Ovary (tissue), 9 donors: Measurements from ENCODE around the gene LHX3. TPM values are rescaled to one million over a fixed set of nuclear protein-coding genes. Genes with fewer than 3 reads are reported as not detected.

Experiments used
- DNase-seq, 5 donors: peaks; one replicate each; pipeline ENCODE4 v3.0.0-alpha.2; 2019 to 2020
- H3K27ac ChIP-seq, 2 donors: fragments of 200-600 bp; one replicate each; pipeline versions ENCODE4 v1.5.1 to v1.8.0; 2019 to 2022
- H3K27me3 ChIP-seq: fragments of 200-600 bp; one replicate; pipeline ENCODE4 v1.8.0; 2022
- H3K36me3 ChIP-seq: fragments of 200-600 bp; sonication (generic); one replicate; pipeline ENCODE4 v1.5.1; 2019
- H3K4me1 ChIP-seq: one replicate; pipeline ENCODE4 v1.8.1; 2013; ENCODE audit warnings: mild to moderate bottlenecking, moderate library complexity; ENCODE audit not compliant: insufficient read depth
- H3K4me3 ChIP-seq: fragments of 200-600 bp; sonication (generic); one replicate; pipeline ENCODE4 v1.5.1; 2017
- H3K9me3 ChIP-seq, 2 donors: fragments of 200-600 bp in 1 of 2; sonication (generic) in 1 of 2; one replicate each; pipeline versions ENCODE4 v1.5.1 to v1.8.1; 2013 to 2019; ENCODE audit warnings: mild to moderate bottlenecking in 1 of 2, moderate library complexity in 1 of 2
- EP300 ChIP-seq: sonication (generic); formaldehyde crosslinking; IDR thresholded peaks from one replicate; pipeline ENCODE4 v1.6.1; 2017; ENCODE audit warnings: antibody characterized with exemption
- POLR2A ChIP-seq: fragments of 450-650 bp; IDR thresholded peaks from one replicate; pipeline ENCODE4 v1.6.1; 2017; ENCODE audit warnings: antibody characterized with exemption, mild to moderate bottlenecking, moderate library complexity
- WGBS, 3 donors: extraction: QIAGEN DNeasy Blood & Tissue Kit in 1 of 3; methylation state at CpG; one replicate each; pipeline versions ENCODE4 v1.1.5 to v1.1.7; 2013 to 2017; 5-methylcytosine and 5-hydroxymethylcytosine counted together
- intact Hi-C, 4 donors: fragments of 100-400 bp; cut with DNase I; formaldehyde crosslinking; loops; one replicate each; pipeline versions ENCODE4 v1.11.0 to v1.15.1; 2022 to 2023
- polyA plus RNA-seq, 2 donors: library from polyadenylated mRNA; stranded (reverse); fragments of 200-250 nt in 1 of 2; fragments of 350-450 nt in 1 of 2; fragmentation: Illumina TruSeq in 1 of 2; extraction: RNeasy Lipid Tissue Mini Kit (QIAGEN cat#74804) in 1 of 2; gene quantifications; one replicate each; pipeline ENCODE4 v1.2.3, GENCODE V29; 2013 to 2014
- total RNA-seq, 7 donors: library from RNA; depleted of rRNA in 2 of 7; stranded (reverse); fragments of >200 nt in 2 of 7; fragmentation: NEBNext Ultra II Directional in 3 of 7; extraction: Animal tissue kit (Norgen Biotek cat#: 25700) in 3 of 7; gene quantifications; one replicate each; pipeline versions ENCODE4 v1.1.0 to v1.2.4, GENCODE V29; 2016 to 2023
- TF ChIP-seq, protein P1 (sequence below), 3 donors: fragments of 450-650 bp in 2 of 3; fragments of 200-600 bp in 1 of 3; IDR thresholded peaks; one replicate each; pipeline versions ENCODE4 v1.5.1 to v1.8.0; 2016 to 2022; ENCODE audit warnings: antibody characterized with exemption in 3 of 3, mild to moderate bottlenecking in 1 of 3
- donor health status: DM: no; HTN: no; CAD: no; lungs with moderate emphysema.
- donor health status: DM: no; HTN: no; CAD: no.
- donor health status: Bipolar disorder and iron deficiency.
- donor health status: DM: yes; HTN: yes; CAD: no.
- donor health status: DM: no; HTN: no; CAD: no.
- donor health status: DM: yes; HTN: yes; CAD: no.

The LHX3 gene
- total and polyA plus RNA-seq, 9 donors, result not detected

DNA sequence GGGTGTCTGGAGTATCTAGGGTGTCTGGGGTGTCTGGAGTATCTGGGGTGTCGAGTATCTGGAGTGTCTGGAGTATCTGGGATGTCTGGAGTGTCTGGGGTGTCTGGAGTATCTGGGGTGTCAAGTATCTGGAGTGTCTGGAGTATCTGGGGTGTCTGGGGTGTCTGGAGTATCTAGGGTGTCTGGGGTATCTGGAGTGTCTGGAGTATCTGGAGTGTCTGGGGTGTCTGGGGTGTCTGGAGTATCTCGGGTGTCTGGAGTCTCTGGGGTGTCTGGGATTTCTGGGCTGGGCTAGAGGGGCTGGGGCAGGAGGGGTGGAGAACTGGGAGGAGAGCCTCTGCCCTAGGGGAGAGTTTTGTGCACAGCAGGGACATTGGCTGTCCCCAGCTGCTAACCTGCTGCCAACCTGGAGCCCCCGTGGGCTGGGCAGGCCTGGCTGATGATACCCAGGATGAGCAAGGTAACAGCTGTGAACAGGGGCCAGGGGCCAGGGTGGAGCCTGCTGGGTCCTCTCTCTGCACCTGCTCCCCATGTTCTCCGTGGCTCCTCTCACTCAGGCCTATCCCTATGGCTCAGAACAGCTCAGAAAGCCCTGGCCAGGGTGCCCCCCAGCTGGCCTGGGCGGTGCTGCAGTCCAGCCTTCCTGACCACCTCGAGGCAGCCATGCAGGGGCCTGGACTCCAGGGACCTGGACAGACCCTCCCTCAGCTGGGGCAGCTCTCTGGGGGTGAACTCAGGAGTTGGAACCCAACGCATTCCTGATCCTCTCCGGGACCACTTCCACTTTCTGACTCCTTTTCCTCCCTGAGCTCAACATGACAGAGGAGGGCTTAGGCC is 29.9 kb downstream of the LHX3 start:
- H3K36me3 ChIP-seq, result no peaks in the 10 kb centered on the region
- H3K4me1 ChIP-seq, result no peaks in the 10 kb centered on the region
- H3K27me3 ChIP-seq, result no peaks in the 10 kb centered on the region
- TF ChIP-seq, protein P1, sequence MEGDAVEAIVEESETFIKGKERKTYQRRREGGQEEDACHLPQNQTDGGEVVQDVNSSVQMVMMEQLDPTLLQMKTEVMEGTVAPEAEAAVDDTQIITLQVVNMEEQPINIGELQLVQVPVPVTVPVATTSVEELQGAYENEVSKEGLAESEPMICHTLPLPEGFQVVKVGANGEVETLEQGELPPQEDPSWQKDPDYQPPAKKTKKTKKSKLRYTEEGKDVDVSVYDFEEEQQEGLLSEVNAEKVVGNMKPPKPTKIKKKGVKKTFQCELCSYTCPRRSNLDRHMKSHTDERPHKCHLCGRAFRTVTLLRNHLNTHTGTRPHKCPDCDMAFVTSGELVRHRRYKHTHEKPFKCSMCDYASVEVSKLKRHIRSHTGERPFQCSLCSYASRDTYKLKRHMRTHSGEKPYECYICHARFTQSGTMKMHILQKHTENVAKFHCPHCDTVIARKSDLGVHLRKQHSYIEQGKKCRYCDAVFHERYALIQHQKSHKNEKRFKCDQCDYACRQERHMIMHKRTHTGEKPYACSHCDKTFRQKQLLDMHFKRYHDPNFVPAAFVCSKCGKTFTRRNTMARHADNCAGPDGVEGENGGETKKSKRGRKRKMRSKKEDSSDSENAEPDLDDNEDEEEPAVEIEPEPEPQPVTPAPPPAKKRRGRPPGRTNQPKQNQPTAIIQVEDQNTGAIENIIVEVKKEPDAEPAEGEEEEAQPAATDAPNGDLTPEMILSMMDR (IDR thresholded peaks at IDR 0.05), result no peak
- no peak for TF ChIP-seq POLR2A
- no peak for TF ChIP-seq EP300
- 49 to 62% (median 58%) methylated on average over 8 of the region's 8 CpGs for WGBS, 3 donors
- intact Hi-C loops, result loop anchor here in 1 of 4 donors (10.0 kb wide), 1 partner anchor 110 kb away; no protein-coding TSS in a partner anchor
- no peak for DNase-seq
- no peaks in the 10 kb centered on the region for H3K9me3 ChIP-seq
- H3K4me3 ChIP-seq, result no peak overlapping the region
- no peak overlapping the region for H3K27ac ChIP-seq

- intact Hi-C loops, result loop anchor here in 1 of 4 donors (10.0 kb wide), 1 partner anchor 111 kb away; no protein-coding TSS in a partner anchor
- WGBS, 3 donors, result 66 to 79% (median 73%) methylated on average over 14 of the region's 14 CpGs
- no peak for TF ChIP-seq EP300
- TF ChIP-seq, protein P1 (IDR thresholded peaks at IDR 0.05), result no peak
- TF ChIP-seq POLR2A, result no peak
- no peak overlapping the region for H3K4me3 ChIP-seq
- H3K27ac ChIP-seq, result no peak overlapping the region
- H3K27me3 ChIP-seq, result no peaks in the 10 kb centered on the region
- DNase-seq, result no peak
- H3K4me1 ChIP-seq, result no peaks in the 10 kb centered on the region
- no peaks in the 10 kb centered on the region for H3K9me3 ChIP-seq
- no peaks in the 10 kb centered on the region for H3K36me3 ChIP-seq
These were observed 31.2 kb downstream of the LHX3 start for GRCh38 chr9:136173648-136174290.

DNA sequence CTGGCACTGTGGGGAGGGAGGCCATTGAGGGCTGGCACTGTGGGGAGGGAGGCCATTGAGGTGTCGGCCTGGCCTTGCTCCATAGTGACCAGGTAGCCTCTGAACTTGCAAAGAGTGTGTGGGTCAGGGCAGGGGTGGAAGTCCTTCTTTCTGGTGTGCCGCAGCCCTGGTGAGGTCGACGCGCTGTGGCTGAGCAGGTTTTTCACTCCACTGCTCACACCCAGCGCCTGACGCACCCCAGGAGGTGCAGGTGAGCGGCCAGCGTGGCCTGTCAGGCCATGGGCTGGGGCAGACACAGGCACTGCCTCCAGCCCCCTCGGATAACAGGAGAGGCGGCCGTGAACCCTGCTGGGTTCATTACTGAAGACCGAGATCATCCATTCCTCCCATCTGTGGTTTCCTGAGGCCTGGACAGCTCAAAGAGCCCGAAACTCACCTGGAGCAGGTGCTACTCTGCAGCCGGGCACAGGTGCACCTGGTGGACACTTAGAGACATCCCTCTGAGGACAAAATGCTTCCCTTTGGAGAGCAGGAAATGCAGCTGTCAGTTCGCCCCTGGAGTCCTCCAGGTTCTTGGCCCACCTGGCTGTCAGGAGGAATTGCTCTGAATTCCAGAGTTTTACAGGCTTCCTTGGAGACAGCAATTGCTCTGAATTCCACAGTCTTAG is 32.4 kb downstream of the LHX3 start:
- Histone ChIP-seq H3K9me3 (no peaks in the 10 kb centered on the region), H3K4me3 (no peak overlapping the region), H3K27ac (no peak overlapping the region), H3K27me3 (no peaks in the 10 kb centered on the region), H3K4me1 (no peaks in the 10 kb centered on the region), H3K36me3 (no peaks in the 10 kb centered on the region)
- TF ChIP-seq, protein P1 (IDR thresholded peaks at IDR 0.05), result no peak
- TF ChIP-seq EP300 (no peak), POLR2A (no peak)
- intact Hi-C loops, result loop anchor here in 1 of 4 donors (10.0 kb wide), 1 partner anchor 112 kb away; no protein-coding TSS in a partner anchor
- 70 to 84% (median 73%) methylated on average over 14 to 16 of the region's 16 CpGs for WGBS, 3 donors
- no peak for DNase-seq

GRCh38 chr9:136171801-136172411 is 33.0 kb downstream of the LHX3 start:
- Histone ChIP-seq H3K4me3 (no peak overlapping the region), H3K4me1 (no peaks in the 10 kb centered on the region), H3K27ac (no peak overlapping the region), H3K9me3 (no peaks in the 10 kb centered on the region), H3K27me3 (no peaks in the 10 kb centered on the region), H3K36me3 (no peaks in the 10 kb centered on the region)
- WGBS, 3 donors, result 70 to 74% (median 70%) methylated on average over 11 of the region's 11 CpGs
- no peak for TF ChIP-seq POLR2A
- TF ChIP-seq EP300, result no peak
- TF ChIP-seq, protein P1 (IDR thresholded peaks at IDR 0.05), result no peak
- DNase-seq, result no peak
- intact Hi-C loops, result loop anchor here in 1 of 4 donors (10.0 kb wide), 1 partner anchor 113 kb away; no protein-coding TSS in a partner anchor
